HG03196 (cell line): Measurements from ENCODE around the gene TNFAIP3.
"Not testable (repeated sequence)": the region's sequence is repeated elsewhere in the genome, so short reads cannot be mapped to it uniquely, and the experiment has no call there.

ENCODE experiments used
- ATAC-seq: cut with Tn5 transposase; IDR thresholded peaks from one replicate; pipeline ENCODE4 v1.9.1; 2021; ENCODE audit not compliant: unreplicated experiment

The TNFAIP3 gene

DNA sequence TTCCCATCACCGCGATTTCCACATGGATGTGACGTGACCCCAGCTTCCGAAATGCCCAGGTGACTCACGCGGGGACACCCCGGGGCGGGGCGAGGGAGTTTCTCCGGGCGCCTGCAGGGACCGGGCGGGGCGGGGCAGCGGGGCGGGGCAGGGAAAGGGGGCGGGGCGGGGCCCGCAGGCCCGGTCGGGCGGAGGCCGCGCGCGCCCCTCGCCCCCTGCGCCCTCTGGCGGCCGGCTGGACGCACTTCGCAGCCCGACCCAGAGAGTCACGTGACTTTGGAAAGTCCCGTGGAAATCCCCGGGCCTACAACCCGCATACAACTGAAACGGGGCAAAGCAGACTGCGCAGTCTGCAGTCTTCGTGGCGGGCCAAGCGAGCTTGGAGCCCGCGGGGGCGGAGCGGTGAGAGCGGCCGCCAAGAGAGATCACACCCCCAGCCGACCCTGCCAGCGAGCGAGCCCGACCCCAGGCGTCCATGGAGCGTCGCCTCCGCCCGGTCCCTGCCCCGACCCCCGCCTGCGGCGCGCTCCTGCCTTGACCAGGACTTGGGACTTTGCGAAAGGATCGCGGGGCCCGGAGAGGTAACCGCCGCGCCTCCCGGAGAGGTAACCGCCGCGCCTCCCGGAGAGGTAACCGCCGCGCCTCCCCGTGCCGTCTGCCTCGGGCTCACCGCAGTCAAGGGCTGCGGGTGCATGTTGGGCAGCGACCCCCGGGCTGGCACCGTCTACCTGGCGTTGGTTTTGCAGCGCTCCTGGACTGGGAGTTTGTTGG, at the start of gene TNFAIP3:
Gene TNFAIP3, plus strand, starts transcription at position 346 of the 771 bp plus-strand sequence. CDS start 3,969 bp downstream, outside the sequence.
- peak; percentile 70 for ATAC-seq

DNA sequence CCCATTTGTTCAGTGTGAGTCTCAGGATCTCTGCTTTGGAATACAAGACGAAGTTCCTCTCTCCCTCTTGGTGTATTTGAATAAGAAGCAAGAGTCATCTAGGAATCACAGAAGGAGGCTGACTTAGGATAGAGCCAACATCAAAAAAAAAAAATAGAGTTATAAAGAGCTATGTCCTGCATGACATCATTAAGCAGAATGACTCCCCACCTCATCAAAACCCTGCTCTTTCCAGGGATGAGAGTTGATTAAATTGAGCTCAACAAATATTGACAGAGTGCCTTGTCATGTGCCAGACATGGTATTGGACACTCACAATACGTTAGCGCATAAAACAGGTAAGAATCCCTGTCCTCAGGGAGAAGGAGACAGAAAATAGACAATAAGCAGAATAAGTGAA, 48.6 kb upstream of the TNFAIP3 start:
- ATAC-seq, result no peak

DNA sequence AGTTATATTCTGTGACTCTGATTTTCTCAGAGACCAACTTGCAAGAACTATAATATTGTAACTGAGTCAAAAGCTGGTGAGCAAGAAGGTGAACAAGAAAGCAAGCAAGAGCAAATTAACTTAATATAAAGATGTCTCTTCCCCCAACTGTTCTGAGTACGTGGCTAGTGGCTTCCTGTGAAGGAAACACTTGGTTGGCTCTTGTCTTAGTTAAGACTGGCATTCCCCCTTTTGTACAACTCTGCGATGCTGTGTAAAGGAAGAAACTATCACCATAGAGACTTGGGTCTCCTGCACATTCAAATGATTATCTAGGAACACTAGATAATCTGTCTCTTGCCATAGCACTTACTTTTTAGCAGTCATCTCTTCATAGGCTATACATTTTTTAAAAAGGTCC, 47.3 kb upstream of the TNFAIP3 start:
- peak; percentile 36 for ATAC-seq

- ATAC-seq, result no peak
Measured at GRCh38 chr6:137820425-137820824, 46.6 kb upstream of the TNFAIP3 start.

GRCh38 chr6:137820952-137821351, 46.1 kb upstream of the TNFAIP3 start:
- no peak for ATAC-seq

- ATAC-seq, result no peak
Measured at GRCh38 chr6:137821491-137821890, 45.6 kb upstream of the TNFAIP3 start.

- no peak for ATAC-seq
Measured at GRCh38 chr6:137823826-137824555, 43.1 kb upstream of the TNFAIP3 start.

GRCh38 chr6:137824556-137824879, 42.5 kb upstream of the TNFAIP3 start:
- ATAC-seq, result no peak

GRCh38 chr6:137824896-137825295, 42.2 kb upstream of the TNFAIP3 start:
- ATAC-seq, result no peak

DNA sequence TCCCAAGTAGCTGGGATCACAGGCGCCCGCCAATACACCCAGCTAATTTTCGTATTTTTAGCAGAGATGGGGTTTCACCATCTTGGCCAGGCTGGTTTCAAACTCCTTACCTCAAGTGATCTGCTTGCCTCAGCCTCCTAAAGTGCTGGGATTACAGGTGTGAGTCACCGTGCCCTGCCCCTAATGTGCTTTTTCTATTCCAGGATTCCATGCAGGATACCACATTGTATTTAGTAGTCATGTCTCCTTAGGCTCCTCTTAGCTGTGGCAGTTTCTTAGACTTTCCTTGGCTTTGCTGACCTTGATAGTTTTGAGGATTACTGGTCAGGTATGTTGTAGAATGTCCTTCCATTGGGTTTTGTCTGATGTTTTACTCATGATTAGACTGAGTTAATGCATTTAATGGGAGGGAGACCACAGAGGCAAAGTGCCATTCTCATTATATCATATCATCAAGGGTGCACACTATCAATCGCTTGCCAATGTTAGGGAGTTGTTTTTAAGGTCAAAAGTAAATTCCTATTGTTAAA, 39.6 kb upstream of the TNFAIP3 start:
- no peak for ATAC-seq

DNA sequence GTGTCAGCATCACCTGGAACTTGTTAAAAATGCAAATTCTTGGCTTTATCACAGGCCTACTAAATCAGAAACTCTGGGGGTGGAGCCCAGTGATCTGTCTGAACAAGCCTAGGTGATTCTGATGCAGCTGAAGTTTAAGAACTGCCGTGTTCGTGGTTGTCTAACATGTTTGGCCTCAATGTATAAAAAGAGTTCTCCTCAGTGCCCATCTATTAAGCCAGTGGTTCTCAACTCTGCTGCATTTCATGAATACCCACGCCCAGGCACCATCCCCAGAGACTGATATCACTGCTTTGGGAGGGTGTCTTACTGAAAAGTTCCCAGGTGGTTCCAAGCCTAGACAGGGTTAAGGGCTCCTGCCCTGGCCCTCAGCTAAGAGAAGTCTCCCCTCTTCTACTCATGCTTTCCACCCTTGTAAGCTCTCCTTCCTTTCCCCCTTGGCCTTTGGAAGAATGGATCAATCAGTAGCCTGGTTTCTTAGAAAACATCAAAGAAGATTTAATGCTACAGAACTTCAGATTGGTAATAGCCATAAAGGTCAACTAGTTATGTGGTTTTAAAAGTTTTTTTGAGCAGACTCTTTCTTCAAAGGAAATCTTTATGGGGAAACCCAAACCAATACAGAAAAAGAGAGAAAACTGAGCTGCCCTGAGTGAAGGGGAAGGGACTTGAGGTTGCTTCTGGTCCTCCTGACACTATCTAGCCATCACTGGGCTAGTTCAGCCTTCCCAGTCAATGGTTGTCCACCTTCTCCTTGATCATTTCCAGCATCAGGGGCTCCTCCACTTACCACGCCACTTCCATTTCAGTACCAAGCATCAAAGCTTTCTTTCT, 38.9 kb upstream of the TNFAIP3 start:
- ATAC-seq, result peak; percentile 37

DNA sequence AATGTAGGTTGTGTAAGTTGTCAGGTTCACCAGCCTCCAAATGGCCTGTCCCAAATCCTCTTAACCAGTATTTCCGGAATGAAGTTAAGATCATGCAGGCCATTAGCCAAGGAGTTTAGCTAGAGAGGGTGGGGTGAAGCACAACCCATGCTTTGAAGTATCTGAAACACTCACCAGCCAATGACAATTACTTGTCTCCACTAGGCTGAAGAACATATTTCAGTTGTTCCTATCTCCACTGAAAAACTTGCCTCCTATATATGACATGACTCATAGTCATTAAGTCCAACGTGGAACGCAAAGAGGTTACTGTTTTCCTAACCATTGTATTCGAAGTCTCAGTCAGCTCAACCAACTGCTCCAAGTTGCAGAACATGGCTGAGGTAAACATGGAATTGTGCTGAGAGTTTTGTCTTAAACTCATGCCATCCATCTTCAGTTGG, 37.4 kb upstream of the TNFAIP3 start:
- no peak for ATAC-seq

GRCh38 chr6:137830511-137830911, 36.5 kb upstream of the TNFAIP3 start:
- ATAC-seq, result no peak

- ATAC-seq, result no peak
Measured at GRCh38 chr6:137832110-137832509, 34.9 kb upstream of the TNFAIP3 start.

- ATAC-seq, result no peak
Measured at GRCh38 chr6:137834508-137834907, 32.6 kb upstream of the TNFAIP3 start.

DNA sequence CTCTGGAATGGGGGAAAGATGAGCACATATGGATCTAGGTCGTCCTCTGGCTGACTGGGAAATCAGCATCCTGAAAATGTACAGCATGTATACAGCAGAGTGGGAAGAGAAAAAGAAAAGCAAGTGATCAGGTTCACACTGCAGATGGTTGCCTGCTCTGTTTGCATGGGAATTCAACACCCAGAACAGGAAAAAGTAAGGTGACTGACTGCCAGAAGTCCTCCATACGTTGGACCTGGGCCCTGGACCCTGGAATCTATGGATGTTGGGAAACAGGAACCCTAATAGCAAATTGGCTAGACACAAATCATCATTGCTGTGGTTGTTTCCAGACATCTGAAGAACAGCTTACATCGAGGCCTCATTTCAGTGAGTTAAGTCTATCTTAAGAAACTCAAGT, 30.3 kb upstream of the TNFAIP3 start:
- no peak for ATAC-seq

GRCh38 chr6:137838090-137838489, 29.0 kb upstream of the TNFAIP3 start:
- ATAC-seq, result not testable (repeated sequence)

- not testable (repeated sequence) for ATAC-seq
Measured at GRCh38 chr6:137838597-137838996, 28.5 kb upstream of the TNFAIP3 start.

DNA sequence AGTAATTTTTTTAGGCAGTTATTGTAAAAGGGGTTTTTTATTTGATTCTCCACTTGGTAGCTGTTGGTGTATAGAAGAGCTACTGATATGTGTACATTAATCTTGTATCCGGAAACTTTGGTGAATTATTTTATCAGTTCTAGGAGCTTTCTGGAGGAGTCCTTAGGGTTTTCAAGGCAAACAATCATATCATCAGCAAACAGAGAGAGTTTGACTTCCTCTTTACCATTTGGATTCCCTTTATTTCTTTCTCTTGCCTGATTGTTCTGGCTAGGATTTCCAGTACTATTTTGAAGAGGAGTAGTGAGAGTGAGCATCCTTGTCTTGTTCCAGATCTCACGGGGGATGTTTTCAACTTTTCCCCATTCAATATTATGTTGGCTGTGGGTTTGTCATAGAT, 28.0 kb upstream of the TNFAIP3 start:
- no peak for ATAC-seq

- no peak for ATAC-seq
Measured at GRCh38 chr6:137840252-137840651, 26.8 kb upstream of the TNFAIP3 start.

DNA sequence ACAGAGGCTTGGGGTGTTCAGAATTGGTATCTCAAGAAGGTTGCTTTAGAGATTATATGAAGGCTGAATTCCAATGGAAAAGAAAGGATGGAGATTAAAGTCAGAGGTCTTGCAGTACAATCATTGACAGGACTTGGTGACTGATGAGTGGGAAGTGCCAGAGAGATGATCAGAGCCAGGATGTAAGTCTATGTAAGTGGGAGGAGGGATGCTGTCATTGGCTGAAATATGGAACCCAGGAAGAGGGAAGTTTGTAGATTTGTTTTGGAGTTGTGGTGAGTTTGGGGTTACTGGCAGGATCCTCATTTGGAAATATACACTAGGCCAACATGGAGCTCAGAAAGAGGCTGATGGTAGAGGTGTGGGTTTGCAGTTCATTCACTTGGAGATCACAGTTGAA, 23.8 kb upstream of the TNFAIP3 start:
- no peak for ATAC-seq
